Fibroblast of lung (primary cell): ENCODE data around the gene MYO1E. TPM values are rescaled to one million over a fixed set of nuclear protein-coding genes. Genes with fewer than 3 reads are reported as not detected.

Experiments used
- DNase-seq, 2 donors: peaks; one replicate each; pipeline versions ENCODE4 v3.0.0 to v3.0.0-alpha.2; 2010; ENCODE audit warnings: low read depth in 2 of 2
- H2AFZ ChIP-seq: 2 replicates; pipeline ENCODE4 v1.5.1; 2012; ENCODE audit warnings: low read length, control low read depth, inconsistent platforms
- H3K27ac ChIP-seq: 2 replicates; pipeline ENCODE4 v1.5.1; 2011; ENCODE audit warnings: low read length, control low read depth; ENCODE audit not compliant: insufficient read depth
- H3K27me3 ChIP-seq: 2 replicates; pipeline ENCODE4 v1.5.1; 2011; ENCODE audit warnings: mild to moderate bottlenecking, low read length; ENCODE audit not compliant: control insufficient read depth, insufficient read depth
- H3K36me3 ChIP-seq: 2 replicates; pipeline ENCODE4 v1.5.1; 2011; ENCODE audit warnings: low read length; ENCODE audit not compliant: control insufficient read depth, insufficient read depth
- H3K4me1 ChIP-seq: 2 replicates; pipeline ENCODE4 v1.5.1; 2011; ENCODE audit warnings: low read length; ENCODE audit not compliant: control insufficient read depth, insufficient read depth; ENCODE audit errors: extremely low read depth
- H3K4me2 ChIP-seq: 2 replicates; pipeline ENCODE4 v1.5.1; 2011; ENCODE audit warnings: low read length, control low read depth; ENCODE audit not compliant: insufficient read depth; ENCODE audit errors: extremely low read depth
- H3K4me3 ChIP-seq, 4 experiments: fragments of 200-600 bp in 1 of 4; sonication (generic) in 1 of 4; replicated peaks in 1 of 4; 2 replicates each; pipeline ENCODE4 v1.5.1; 2011 to 2016; ENCODE audit warnings: low read length in 4 of 4, low read depth in 3 of 4, mild to moderate bottlenecking in 3 of 4, control low read depth in 2 of 4, inconsistent platforms in 1 of 4, mixed read lengths in 1 of 4; ENCODE audit not compliant: insufficient read depth in 1 of 4; ENCODE audit errors: control extremely low read depth in 1 of 4
- H3K79me2 ChIP-seq: 2 replicates; pipeline ENCODE4 v1.5.1; 2012; ENCODE audit warnings: mild to moderate bottlenecking, low read length, inconsistent platforms; ENCODE audit not compliant: control insufficient read depth, insufficient read depth
- H3K9ac ChIP-seq: 2 replicates; pipeline ENCODE4 v1.5.1; 2011; ENCODE audit warnings: mild to moderate bottlenecking, low read length, control low read depth; ENCODE audit not compliant: insufficient read depth
- H3K9me3 ChIP-seq: 2 replicates; pipeline ENCODE4 v1.5.1; 2012; ENCODE audit warnings: low read depth, low read length; ENCODE audit not compliant: control insufficient read depth, insufficient read depth
- H4K20me1 ChIP-seq: 2 replicates; pipeline ENCODE4 v1.5.1; 2011; ENCODE audit warnings: low read length; ENCODE audit not compliant: control insufficient read depth, insufficient read depth; ENCODE audit errors: extremely low read depth
- EZH2 ChIP-seq: IDR thresholded peaks from 2 replicates; pipeline ENCODE4 v1.5.1; 2012; ENCODE audit warnings: low read length, control low read depth, mild to moderate bottlenecking; ENCODE audit errors: missing control alignments
- polyA plus RNA-seq, 2 donors: library from polyadenylated mRNA; depleted of rRNA in 1 of 2; stranded (reverse) in 1 of 2; unstranded in 1 of 2; fragments of >200 nt; gene quantifications; 2 replicates each; pipeline ENCODE4 v1.2.1, GENCODE V29; 2011 to 2012; ENCODE audit warnings: missing spikeins in 1 of 2
- total RNA-seq: library from RNA; depleted of rRNA; stranded (reverse); fragments of >200 nt; gene quantifications from 2 replicates; pipeline ENCODE4 v1.2.1, GENCODE V29; 2014
- TF ChIP-seq, protein P1 (sequence below), 2 donors: IDR thresholded peaks in 1 of 2; conservative IDR thresholded peaks in 1 of 2; 1 replicate in 1 of 2; 2 replicates in 1 of 2; pipeline ENCODE4 v1.5.1; 2011 to 2012; ENCODE audit warnings: low read length in 2 of 2, control low read depth in 1 of 2, inconsistent platforms in 1 of 2, low read depth in 1 of 2, mild to moderate bottlenecking in 1 of 2

Gene MYO1E
- total and polyA plus RNA-seq, 2 donors (not counting 1 experiment from before 2014, with no cell fraction given), result 27.6 to 84.0 TPM

- no peak for TF ChIP-seq EZH2
- no peaks in the 10 kb centered on the region for H3K4me1 ChIP-seq
- no peaks in the 10 kb centered on the region for H3K27me3 ChIP-seq
- H2AFZ ChIP-seq, result no peak overlapping the region
- H3K4me3 ChIP-seq, result no peak overlapping the region
- no peak for DNase-seq
- no peaks in the 10 kb centered on the region for H3K9me3 ChIP-seq
- H3K4me2 ChIP-seq, result no peak overlapping the region
- H3K27ac ChIP-seq, result no peak overlapping the region
- H3K36me3 ChIP-seq, result no peaks in the 10 kb centered on the region
- H3K9ac ChIP-seq, result no peak overlapping the region
- H3K79me2 ChIP-seq, result no peaks in the 10 kb centered on the region
- no peaks in the 10 kb centered on the region for H4K20me1 ChIP-seq
These were observed 122.4 kb downstream of the MYO1E start for GRCh38 chr15:59250249-59250648.

DNA sequence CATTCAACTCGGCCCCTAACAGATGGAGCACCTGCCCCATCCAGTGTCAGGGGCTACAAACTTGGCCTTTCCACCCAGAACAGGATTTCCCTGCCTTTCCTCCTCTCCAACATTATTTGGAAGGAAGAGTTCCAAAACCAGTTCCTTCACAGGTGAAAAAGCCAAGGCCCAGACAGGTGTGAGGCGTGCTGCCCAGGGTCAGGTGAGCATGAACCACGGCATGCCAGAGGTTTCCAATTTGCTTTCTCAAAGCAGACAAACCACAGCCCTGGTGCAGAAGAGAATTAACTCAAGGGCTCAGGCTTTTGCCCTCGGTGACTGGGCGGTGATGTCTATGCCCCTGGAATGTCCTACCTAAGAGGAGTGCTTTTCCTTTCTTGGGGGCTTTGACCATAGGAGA is 122.9 kb downstream of the MYO1E start:
- no peak for TF ChIP-seq EZH2
- TF ChIP-seq, protein P1, sequence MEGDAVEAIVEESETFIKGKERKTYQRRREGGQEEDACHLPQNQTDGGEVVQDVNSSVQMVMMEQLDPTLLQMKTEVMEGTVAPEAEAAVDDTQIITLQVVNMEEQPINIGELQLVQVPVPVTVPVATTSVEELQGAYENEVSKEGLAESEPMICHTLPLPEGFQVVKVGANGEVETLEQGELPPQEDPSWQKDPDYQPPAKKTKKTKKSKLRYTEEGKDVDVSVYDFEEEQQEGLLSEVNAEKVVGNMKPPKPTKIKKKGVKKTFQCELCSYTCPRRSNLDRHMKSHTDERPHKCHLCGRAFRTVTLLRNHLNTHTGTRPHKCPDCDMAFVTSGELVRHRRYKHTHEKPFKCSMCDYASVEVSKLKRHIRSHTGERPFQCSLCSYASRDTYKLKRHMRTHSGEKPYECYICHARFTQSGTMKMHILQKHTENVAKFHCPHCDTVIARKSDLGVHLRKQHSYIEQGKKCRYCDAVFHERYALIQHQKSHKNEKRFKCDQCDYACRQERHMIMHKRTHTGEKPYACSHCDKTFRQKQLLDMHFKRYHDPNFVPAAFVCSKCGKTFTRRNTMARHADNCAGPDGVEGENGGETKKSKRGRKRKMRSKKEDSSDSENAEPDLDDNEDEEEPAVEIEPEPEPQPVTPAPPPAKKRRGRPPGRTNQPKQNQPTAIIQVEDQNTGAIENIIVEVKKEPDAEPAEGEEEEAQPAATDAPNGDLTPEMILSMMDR (conservative IDR thresholded peaks at IDR 0.05 in 1 of 2, IDR thresholded peaks at IDR 0.05 in 1 of 2; ENCODE audit: low read depth in 1 of 2, low read length in 2 of 2), result no peak
- no peaks in the 10 kb centered on the region for H3K4me1 ChIP-seq
- no peaks in the 10 kb centered on the region for H4K20me1 ChIP-seq
- no peak for DNase-seq
- H3K4me3 ChIP-seq, result no peak overlapping the region
- no peak overlapping the region for H3K4me2 ChIP-seq
- H3K27ac ChIP-seq, result no peak overlapping the region
- no peaks in the 10 kb centered on the region for H3K79me2 ChIP-seq
- no peaks in the 10 kb centered on the region for H3K27me3 ChIP-seq
- no peak overlapping the region for H2AFZ ChIP-seq
- H3K9ac ChIP-seq, result no peak overlapping the region
- no peaks in the 10 kb centered on the region for H3K9me3 ChIP-seq
- H3K36me3 ChIP-seq, result no peaks in the 10 kb centered on the region

DNA sequence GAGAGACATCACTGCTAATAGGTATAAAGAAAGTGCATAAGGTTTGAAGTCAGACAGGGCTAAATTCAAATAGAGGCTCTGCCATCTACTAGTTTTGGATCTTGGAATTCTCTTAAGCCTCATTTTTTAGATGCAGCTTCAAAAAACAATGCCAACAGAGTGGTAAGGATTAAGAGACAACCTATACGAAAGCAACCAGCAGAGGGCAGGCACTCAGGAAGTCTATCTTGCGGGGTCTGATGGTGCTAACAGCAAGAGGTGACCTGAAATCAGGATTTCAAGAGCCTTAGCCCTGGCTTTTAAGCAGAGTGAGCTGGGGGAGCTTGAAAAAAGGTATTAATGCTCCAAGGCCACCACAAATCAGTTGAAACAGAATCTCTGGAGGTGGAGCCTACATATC is 125.3 kb downstream of the MYO1E start:
- H3K27ac ChIP-seq, result no peak overlapping the region
- H3K9ac ChIP-seq, result no peak overlapping the region
- no peak overlapping the region for H3K4me3 ChIP-seq
- peak; percentile 65 to 82 for DNase-seq
- TF ChIP-seq EZH2, result no peak
- TF ChIP-seq, protein P1 (conservative IDR thresholded peaks at IDR 0.05 in 1 of 2, IDR thresholded peaks at IDR 0.05 in 1 of 2; ENCODE audit: low read depth in 1 of 2, low read length in 2 of 2), result peak; percentile 57 to 77
- no peak overlapping the region for H3K4me2 ChIP-seq
- no peaks in the 10 kb centered on the region for H3K79me2 ChIP-seq
- no peaks in the 10 kb centered on the region for H3K27me3 ChIP-seq
- H3K9me3 ChIP-seq, result no peaks in the 10 kb centered on the region
- H3K4me1 ChIP-seq, result no peaks in the 10 kb centered on the region
- no peak overlapping the region for H2AFZ ChIP-seq
- no peaks in the 10 kb centered on the region for H3K36me3 ChIP-seq
- H4K20me1 ChIP-seq, result no peaks in the 10 kb centered on the region
